Measurements from ENCODE around the gene TCERG1L.

GRCh38 chr10:131244836-131245235 is 66.7 kb downstream of the TCERG1L start:
- TF ChIP-seq, protein P1, sequence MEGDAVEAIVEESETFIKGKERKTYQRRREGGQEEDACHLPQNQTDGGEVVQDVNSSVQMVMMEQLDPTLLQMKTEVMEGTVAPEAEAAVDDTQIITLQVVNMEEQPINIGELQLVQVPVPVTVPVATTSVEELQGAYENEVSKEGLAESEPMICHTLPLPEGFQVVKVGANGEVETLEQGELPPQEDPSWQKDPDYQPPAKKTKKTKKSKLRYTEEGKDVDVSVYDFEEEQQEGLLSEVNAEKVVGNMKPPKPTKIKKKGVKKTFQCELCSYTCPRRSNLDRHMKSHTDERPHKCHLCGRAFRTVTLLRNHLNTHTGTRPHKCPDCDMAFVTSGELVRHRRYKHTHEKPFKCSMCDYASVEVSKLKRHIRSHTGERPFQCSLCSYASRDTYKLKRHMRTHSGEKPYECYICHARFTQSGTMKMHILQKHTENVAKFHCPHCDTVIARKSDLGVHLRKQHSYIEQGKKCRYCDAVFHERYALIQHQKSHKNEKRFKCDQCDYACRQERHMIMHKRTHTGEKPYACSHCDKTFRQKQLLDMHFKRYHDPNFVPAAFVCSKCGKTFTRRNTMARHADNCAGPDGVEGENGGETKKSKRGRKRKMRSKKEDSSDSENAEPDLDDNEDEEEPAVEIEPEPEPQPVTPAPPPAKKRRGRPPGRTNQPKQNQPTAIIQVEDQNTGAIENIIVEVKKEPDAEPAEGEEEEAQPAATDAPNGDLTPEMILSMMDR (IDR thresholded peaks at IDR 0.05) = no peak
- TF ChIP-seq, protein P2, sequence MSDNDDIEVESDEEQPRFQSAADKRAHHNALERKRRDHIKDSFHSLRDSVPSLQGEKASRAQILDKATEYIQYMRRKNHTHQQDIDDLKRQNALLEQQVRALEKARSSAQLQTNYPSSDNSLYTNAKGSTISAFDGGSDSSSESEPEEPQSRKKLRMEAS (CRISPR knock-in tag; IDR thresholded peaks at IDR 0.05) = no peak
- TF ChIP-seq, protein P3, sequence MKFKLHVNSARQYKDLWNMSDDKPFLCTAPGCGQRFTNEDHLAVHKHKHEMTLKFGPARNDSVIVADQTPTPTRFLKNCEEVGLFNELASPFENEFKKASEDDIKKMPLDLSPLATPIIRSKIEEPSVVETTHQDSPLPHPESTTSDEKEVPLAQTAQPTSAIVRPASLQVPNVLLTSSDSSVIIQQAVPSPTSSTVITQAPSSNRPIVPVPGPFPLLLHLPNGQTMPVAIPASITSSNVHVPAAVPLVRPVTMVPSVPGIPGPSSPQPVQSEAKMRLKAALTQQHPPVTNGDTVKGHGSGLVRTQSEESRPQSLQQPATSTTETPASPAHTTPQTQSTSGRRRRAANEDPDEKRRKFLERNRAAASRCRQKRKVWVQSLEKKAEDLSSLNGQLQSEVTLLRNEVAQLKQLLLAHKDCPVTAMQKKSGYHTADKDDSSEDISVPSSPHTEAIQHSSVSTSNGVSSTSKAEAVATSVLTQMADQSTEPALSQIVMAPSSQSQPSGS (CRISPR knock-in tag; IDR thresholded peaks at IDR 0.05; ENCODE audit: borderline replicate concordance, low read depth) = no peak

Data from WTC11 (cell line).